HCT116 (cell line): ENCODE data around the gene PLPPR2. TPM values are rescaled to one million over a fixed set of nuclear protein-coding genes. Genes with fewer than 3 reads are reported as not detected.

ENCODE experiments used
- ATAC-seq: fragments of 200-7000 bp; cut with Tn5 transposase; 2 replicates; pipeline ENCODE4 v1.9.1; 2020; ENCODE audit warnings: mild to moderate bottlenecking, moderate library complexity
- BruUV-seq: library from RNA; stranded (reverse); fragments of 400-500 nt; replicated peaks from 2 replicates; lab custom pipeline; 2021; lab: Mats Ljungman, UMichigan
- CTCF ChIA-PET: fragments of 300-600 bp; sonication (Branson Sonifier 250); formaldehyde crosslinking; loops from one replicate; lab custom pipeline; 2021; ENCODE audit warnings: antibody characterized with exemption; lab: Charles Lee
- POLR2A ChIA-PET: fragments of 300-600, 350-600 bp; sonication (Branson Sonifier 250); formaldehyde crosslinking; loops from one replicate; lab custom pipeline; 2021; ENCODE audit warnings: antibody characterized with exemption; lab: Charles Lee
- RAD21 ChIA-PET, 2 experiments: fragments of 300-600 bp; sonication (Branson Sonifier 250); formaldehyde crosslinking; loops; one replicate each; lab custom pipeline; 2023; ENCODE audit warnings: low total read pairs in 2 of 2; ENCODE audit not compliant: uncharacterized antibody in 2 of 2, unreplicated experiment in 2 of 2, low non-redundant PET in 1 of 2; lab: Charles Lee
- DNase-seq: peaks from one replicate; pipeline ENCODE4 v3.0.0-alpha.2; 2010; ENCODE audit warnings: low read depth, low spot score
- H2AFZ ChIP-seq: fragments of 200-600 bp; shearing (Covaris generic), sonication (generic); 2 replicates; pipeline ENCODE4 v1.6.1; 2017; ENCODE audit warnings: low read depth, mixed run types, mixed read lengths, antibody characterized with exemption, low read length; ENCODE audit not compliant: poor library complexity, severe bottlenecking
- H3K27ac ChIP-seq: 2 replicates; pipeline ENCODE4 v1.5.1; 2012; ENCODE audit warnings: low read depth, low read length
- H3K27me3 ChIP-seq: fragments of 200-600 bp; sonication (generic); 2 replicates; pipeline ENCODE4 v1.6.1; 2016; ENCODE audit warnings: mixed run types, low read length, mixed read lengths; ENCODE audit not compliant: insufficient read depth
- H3K36me3 ChIP-seq, 2 experiments: fragments of 200-500 bp in 1 of 2; fragments of 200-600 bp in 1 of 2; sonication (Bioruptor generic) in 1 of 2; sonication (generic) in 1 of 2; 2 replicates each; pipeline versions ENCODE4 v1.5.1 to v1.6.1; 2014 to 2016; ENCODE audit warnings: low read length in 2 of 2, inconsistent platforms in 1 of 2, mixed read lengths in 1 of 2, mixed run types in 1 of 2; ENCODE audit not compliant: insufficient read depth in 2 of 2, control insufficient read depth in 1 of 2
- H3K4me1 ChIP-seq, 2 experiments: fragments of 200-600 bp in 1 of 2; sonication (generic) in 1 of 2; 2 replicates each; pipeline versions ENCODE4 v1.5.1 to v1.6.1; 2012 to 2017; ENCODE audit warnings: low read length in 2 of 2, inconsistent platforms in 1 of 2, mild to moderate bottlenecking in 1 of 2, mixed read lengths in 1 of 2, mixed run types in 1 of 2, moderate library complexity in 1 of 2; ENCODE audit not compliant: insufficient read depth in 2 of 2, control insufficient read depth in 1 of 2
- H3K4me2 ChIP-seq: fragments of 200-600 bp; sonication (generic); 2 replicates; pipeline ENCODE4 v1.6.1; 2017; ENCODE audit warnings: mixed run types, low read length, mixed read lengths
- H3K4me3 ChIP-seq, 2 experiments: fragments of 200-600 bp in 1 of 2; sonication (generic) in 1 of 2; replicated peaks in 1 of 2; 2 replicates each; pipeline ENCODE4 v1.5.1; 2011 to 2016; ENCODE audit warnings: low read length in 2 of 2, control low read depth in 1 of 2, low read depth in 1 of 2, mild to moderate bottlenecking in 1 of 2, mixed read lengths in 1 of 2, mixed run types in 1 of 2
- H3K79me2 ChIP-seq: fragments of 200-600 bp; sonication (generic); 2 replicates; pipeline ENCODE4 v1.6.1; 2017; ENCODE audit warnings: mild to moderate bottlenecking, mixed run types, low read length, moderate library complexity, mixed read lengths; ENCODE audit not compliant: insufficient read depth
- H3K9ac ChIP-seq: fragments of 200-600 bp; sonication (generic); 2 replicates; pipeline ENCODE4 v1.6.1; 2016; ENCODE audit warnings: low read length, mixed read lengths
- H3K9me2 ChIP-seq: fragments of 200-600 bp; sonication (generic), shearing (Covaris generic); 2 replicates; pipeline ENCODE4 v1.6.1; 2017; ENCODE audit warnings: mixed run types, mild to moderate bottlenecking, moderate library complexity; ENCODE audit not compliant: insufficient read depth
- H3K9me3 ChIP-seq, 2 experiments: fragments of 200-500 bp in 1 of 2; fragments of 200-600 bp in 1 of 2; sonication (Bioruptor generic) in 1 of 2; sonication (generic) in 1 of 2; 2 replicates each; pipeline ENCODE4 v1.6.1; 2014 to 2017; ENCODE audit warnings: low read length in 2 of 2, mixed read lengths in 2 of 2, inconsistent platforms in 1 of 2, low read depth in 1 of 2, mild to moderate bottlenecking in 1 of 2, mixed run types in 1 of 2, moderate library complexity in 1 of 2; ENCODE audit not compliant: control insufficient read depth in 1 of 2, insufficient read depth in 1 of 2
- H4K20me1 ChIP-seq: fragments of 200-600 bp; sonication (generic), shearing (Covaris generic); 2 replicates; pipeline ENCODE4 v1.6.1; 2017; ENCODE audit warnings: mixed run types, mild to moderate bottlenecking, moderate library complexity; ENCODE audit not compliant: insufficient read depth
- CTCF ChIP-seq, 3 experiments: fragments of 200-600 bp in 1 of 3; sonication (generic) in 1 of 3; IDR thresholded peaks in 2 of 3; conservative IDR thresholded peaks in 1 of 3; 2 replicates each; pipeline ENCODE4 v1.5.1; 2012 to 2017; ENCODE audit warnings: low read depth in 2 of 3, low read length in 2 of 3, antibody characterized with exemption in 1 of 3, borderline replicate concordance in 1 of 3, control low read depth in 1 of 3, mild to moderate bottlenecking in 1 of 3, mixed read lengths in 1 of 3, mixed run types in 1 of 3, moderate library complexity in 1 of 3; ENCODE audit not compliant: insufficient read depth in 1 of 3
- EGR1 ChIP-seq: IDR thresholded peaks from 2 replicates; pipeline ENCODE4 v1.6.1; 2012; ENCODE audit warnings: low read depth
- JUND ChIP-seq: IDR thresholded peaks from 2 replicates; pipeline ENCODE4 v1.6.1; 2012
- MAX ChIP-seq: IDR thresholded peaks from 2 replicates; pipeline ENCODE4 v1.6.1; 2012
- POLR2AphosphoS5 ChIP-seq: IDR thresholded peaks from 2 replicates; pipeline ENCODE4 v1.6.1; 2011; ENCODE audit warnings: mild to moderate bottlenecking, low read depth, low read length, moderate library complexity
- SIN3A ChIP-seq: IDR thresholded peaks from 2 replicates; pipeline ENCODE4 v1.6.1; 2012; ENCODE audit warnings: low read depth
- SRF ChIP-seq: IDR thresholded peaks from 2 replicates; pipeline ENCODE4 v1.6.1; 2012; ENCODE audit warnings: low read depth
- YY1 ChIP-seq: IDR thresholded peaks from 2 replicates; pipeline ENCODE4 v1.6.1; 2011; ENCODE audit warnings: low read length, low read depth, moderate library complexity, mild to moderate bottlenecking; ENCODE audit not compliant: insufficient replicate concordance; ENCODE audit errors: extremely low read depth
- ZBTB33 ChIP-seq: IDR thresholded peaks from 2 replicates; pipeline ENCODE4 v1.6.1; 2011; ENCODE audit warnings: mild to moderate bottlenecking, low read length, moderate library complexity; ENCODE audit not compliant: insufficient replicate concordance; ENCODE audit errors: extremely low read depth
- ZFX ChIP-seq: fragments of 450-650 bp; IDR thresholded peaks from 2 replicates; pipeline ENCODE4 v1.6.1; 2017
- intact Hi-C: fragments of 100-400 bp; cut with micrococcal nuclease; formaldehyde crosslinking; loops from 2 replicates; pipeline ENCODE4 v1.10.0; 2022
- total RNA-seq: library from RNA; stranded (reverse); gene quantifications from one replicate; pipeline ENCODE4 v1.2.1, GENCODE V29; 2021; ENCODE audit not compliant: unreplicated experiment

The PLPPR2 gene
- total RNA-seq, 1 experiment from 2014 or later: 23.2 TPM

GRCh38 chr19:11361771-11362731, 6.8 kb downstream of the PLPPR2 start:
- Histone ChIP-seq H3K4me1 (peaks cover 5 to 12% of the 10 kb centered on the region in 2 experiments), H3K9me3 (no peaks in the 10 kb centered on the region), H3K27ac (no peak overlapping the region; the same call in 1 of the 2 replicates), H3K79me2 (no peaks in the 10 kb centered on the region), H3K27me3 (no peaks in the 10 kb centered on the region), H3K9me2 (no peaks in the 10 kb centered on the region), H3K4me2 (0 out of 2 replicates have a peak overlapping the region, but pooled peaks have one; percentile 2), H4K20me1 (no peaks in the 10 kb centered on the region), H3K9ac (no peak overlapping the region), H3K4me3 (no peak overlapping the region), H2AFZ (no peak overlapping the region), H3K36me3 (peaks cover 0 to 2% of the 10 kb centered on the region in 2 experiments; a peak in 1 of 4 replicates)
- ChIA-PET CTCF (no interaction called here), RAD21 (no interaction called here), POLR2A (interaction anchor here (1.8 kb wide), 1 partner anchor 13 kb away, joined by 11 read pairs; the partner anchor contains the start of gene SWSAP1)
- no peak for DNase-seq
- peak; percentile 43 for ATAC-seq
- no TSS peak for BruUV-seq
- intact Hi-C loops: no loop called here
- TF ChIP-seq SRF (no peak), JUND (no peak), ZFX (no peak), SIN3A (no peak), YY1 (no peak), MAX (no peak), CTCF (IDR thresholded peaks at IDR 0.05 in 2 of 3, conservative IDR thresholded peaks at IDR 0.05 in 1 of 3; ENCODE audit: borderline replicate concordance in 1 of 3, insufficient read depth in 1 of 3, low read depth in 2 of 3, low read length in 2 of 3) (no peak), EGR1 (no peak), POLR2AphosphoS5 (no peak), ZBTB33 (no peak)
